CD14-positive monocyte (primary cell): ENCODE measurements around the gene AKT1S1. TPM values are rescaled to one million over a fixed set of nuclear protein-coding genes. Genes with fewer than 3 reads are reported as not detected.

Experiments
- DNase-seq, 3 donors: peaks; one replicate each; pipeline ENCODE4 v3.0.0-alpha.2; 2011 to 2022
- H2AFZ ChIP-seq: 2 replicates; pipeline ENCODE4 v1.6.0; 2012; ENCODE audit warnings: mild to moderate bottlenecking, low read depth, low read length, inconsistent platforms; ENCODE audit not compliant: insufficient read depth, poor library complexity, severe bottlenecking
- H3K27ac ChIP-seq, 2 donors: 1 replicate in 1 of 2; 2 replicates in 1 of 2; pipeline ENCODE4 v1.5.1; 2012 to 2013; ENCODE audit warnings: low read length in 2 of 2, control low read depth in 1 of 2, inconsistent platforms in 1 of 2, low read depth in 1 of 2, mild to moderate bottlenecking in 1 of 2
- H3K27me3 ChIP-seq, 2 donors: one replicate each; pipeline versions ENCODE4 v1.6.0 to v1.6.1; 2011 to 2013; ENCODE audit warnings: low read length in 2 of 2; ENCODE audit not compliant: control insufficient read depth in 2 of 2, insufficient read depth in 2 of 2
- H3K36me3 ChIP-seq, 2 donors: replicated peaks in 1 of 2; 1 replicate in 1 of 2; 2 replicates in 1 of 2; pipeline versions ENCODE4 v1.5.1 to v1.6.1; 2012 to 2013; ENCODE audit warnings: low read length in 2 of 2, control low read depth in 1 of 2, inconsistent platforms in 1 of 2, mild to moderate bottlenecking in 1 of 2; ENCODE audit not compliant: insufficient read depth in 2 of 2, control insufficient read depth in 1 of 2
- H3K4me1 ChIP-seq, 2 donors: 1 replicate in 1 of 2; 2 replicates in 1 of 2; pipeline versions ENCODE4 v1.5.1 to v1.6.1; 2012 to 2013; ENCODE audit warnings: low read length in 2 of 2, control low read depth in 1 of 2, inconsistent platforms in 1 of 2, mild to moderate bottlenecking in 1 of 2, moderate library complexity in 1 of 2; ENCODE audit not compliant: insufficient read depth in 2 of 2, control insufficient read depth in 1 of 2
- H3K4me2 ChIP-seq: replicated peaks from 2 replicates; pipeline ENCODE3; 2012; ENCODE audit warnings: low read length, moderate library complexity, mild to moderate bottlenecking; ENCODE audit not compliant: poor library complexity, severe bottlenecking; ENCODE audit errors: extremely low read depth
- H3K4me3 ChIP-seq, 3 experiments: fragments of 200-600 bp in 1 of 3; sonication (generic) in 1 of 3; replicated peaks in 1 of 3; 1 replicate in 2 of 3; 2 replicates in 1 of 3; pipeline ENCODE4 v1.5.1; 2011 to 2013; ENCODE audit warnings: low read length in 3 of 3, mild to moderate bottlenecking in 3 of 3, control low read depth in 2 of 3, low read depth in 2 of 3, inconsistent platforms in 1 of 3, moderate library complexity in 1 of 3
- H3K79me2 ChIP-seq: 2 replicates; pipeline ENCODE4 v1.6.0; 2012; ENCODE audit warnings: mild to moderate bottlenecking, control low read depth, inconsistent platforms, low read length, moderate library complexity; ENCODE audit not compliant: insufficient read depth
- H3K9ac ChIP-seq: 2 replicates; pipeline ENCODE4 v1.6.0; 2017; ENCODE audit warnings: low read length, mild to moderate bottlenecking; ENCODE audit not compliant: insufficient read depth, poor library complexity, severe bottlenecking
- H3K9me3 ChIP-seq, 2 donors: replicated peaks in 1 of 2; 1 replicate in 1 of 2; 2 replicates in 1 of 2; pipeline versions ENCODE4 v1.5.1 to v1.6.1; 2012 to 2013; ENCODE audit warnings: low read length in 2 of 2, control low read depth in 1 of 2; ENCODE audit not compliant: control insufficient read depth in 1 of 2, insufficient read depth in 1 of 2
- H4K20me1 ChIP-seq: 2 replicates; pipeline ENCODE4 v1.6.0; 2012; ENCODE audit warnings: mild to moderate bottlenecking, low read length, control low read depth, moderate library complexity; ENCODE audit not compliant: insufficient read depth
- H3K27ac Mint-ChIP-seq, 7 donors: one replicate each; pipeline ENCODE4 v1.8.0; 2020; ENCODE audit warnings: mild to moderate bottlenecking in 7 of 7, mixed read lengths in 7 of 7, moderate library complexity in 6 of 7, inconsistent platforms in 2 of 7
- H3K27me3 Mint-ChIP-seq, 3 donors: one replicate each; pipeline ENCODE4 v1.8.0; 2021 to 2022; ENCODE audit warnings: low read depth in 3 of 3, mild to moderate bottlenecking in 3 of 3, mixed read lengths in 3 of 3, moderate library complexity in 3 of 3, inconsistent platforms in 1 of 3
- H3K36me3 Mint-ChIP-seq, 2 donors: one replicate each; pipeline ENCODE4 v1.8.0; 2020; ENCODE audit warnings: mixed read lengths in 2 of 2, inconsistent platforms in 1 of 2, mild to moderate bottlenecking in 1 of 2
- H3K4me1 Mint-ChIP-seq: one replicate; pipeline ENCODE4 v1.8.0; 2020; ENCODE audit warnings: mild to moderate bottlenecking, mixed read lengths
- H3K4me3 Mint-ChIP-seq, 2 donors: one replicate each; pipeline ENCODE4 v1.8.0; 2020; ENCODE audit warnings: mild to moderate bottlenecking in 2 of 2, mixed read lengths in 2 of 2, moderate library complexity in 1 of 2
- H3K9me3 Mint-ChIP-seq, 7 donors: one replicate each; pipeline ENCODE4 v1.8.0; 2020 to 2022; ENCODE audit warnings: mixed read lengths in 7 of 7, mild to moderate bottlenecking in 6 of 7, moderate library complexity in 6 of 7, inconsistent platforms in 2 of 7
- CTCF ChIP-seq: fragments of 200-600 bp; IDR thresholded peaks from one replicate; pipeline ENCODE4 v1.8.0; 2022; ENCODE audit warnings: antibody characterized with exemption, mild to moderate bottlenecking
- WGBS: methylation state at CpG from one replicate; pipeline ENCODE4 v1.1.5; 2013; ENCODE audit warnings: missing lambda C conversion rate; ENCODE audit not compliant: insufficient coverage; 5-methylcytosine and 5-hydroxymethylcytosine counted together
- intact Hi-C, 2 donors: fragments of 100-400 bp; cut with micrococcal nuclease; formaldehyde crosslinking; loops; one replicate each; pipeline versions ENCODE4 v1.15.0 to v1.15.1; 2023
- polyA plus RNA-seq, 3 donors: library from polyadenylated mRNA; depleted of rRNA in 1 of 3; unstranded in 2 of 3; stranded (reverse) in 1 of 3; fragments of 300-500 nt in 2 of 3; fragments of >200 nt in 1 of 3; fragmentation: Illumina TruSeq in 2 of 3; gene quantifications; 1 replicate in 2 of 3; 2 replicates in 1 of 3; pipeline ENCODE4 v1.2.3, GENCODE V29; 2012 to 2021

The AKT1S1 gene
- polyA plus RNA-seq, 3 donors: 5.4 to 18.2 (median 6.6) TPM

- H3K9me3 Mint-ChIP-seq: peaks cover 0 to 3% (median 0%) of the 10 kb centered on the region in 7 donors
- H3K27ac ChIP-seq: no peak overlapping the region
- H3K4me2 ChIP-seq: no peak overlapping the region
- H3K27me3 ChIP-seq: no peaks in the 10 kb centered on the region
- H3K36me3 Mint-ChIP-seq: peaks cover 77 to 89% of the 10 kb centered on the region in 2 donors
- H3K9me3 ChIP-seq: no peaks in the 10 kb centered on the region
- 97% methylated on average over 15 of the region's 20 CpGs for WGBS
- no peak overlapping the region for H3K27ac Mint-ChIP-seq
- intact Hi-C loops: no loop called here
- TF ChIP-seq CTCF: no peak
- no peak overlapping the region for H2AFZ ChIP-seq
- H3K27me3 Mint-ChIP-seq: no peaks in the 10 kb centered on the region
- peaks cover 19% of the 10 kb centered on the region for H3K4me1 Mint-ChIP-seq
- H3K4me3 Mint-ChIP-seq: no peak overlapping the region
- H3K4me3 ChIP-seq: no peak overlapping the region
- H3K36me3 ChIP-seq: peaks cover 78 to 97% of the 10 kb centered on the region in 2 donors
- H4K20me1 ChIP-seq: peaks cover 15% of the 10 kb centered on the region
- DNase-seq: no peak
- no peaks in the 10 kb centered on the region for H3K79me2 ChIP-seq
- H3K4me1 ChIP-seq: peaks cover 16 to 18% of the 10 kb centered on the region in 2 donors
- H3K9ac ChIP-seq: no peak overlapping the region
Measured at GRCh38 chr19:49836176-49837008, 40.8 kb downstream of the AKT1S1 start.

DNA sequence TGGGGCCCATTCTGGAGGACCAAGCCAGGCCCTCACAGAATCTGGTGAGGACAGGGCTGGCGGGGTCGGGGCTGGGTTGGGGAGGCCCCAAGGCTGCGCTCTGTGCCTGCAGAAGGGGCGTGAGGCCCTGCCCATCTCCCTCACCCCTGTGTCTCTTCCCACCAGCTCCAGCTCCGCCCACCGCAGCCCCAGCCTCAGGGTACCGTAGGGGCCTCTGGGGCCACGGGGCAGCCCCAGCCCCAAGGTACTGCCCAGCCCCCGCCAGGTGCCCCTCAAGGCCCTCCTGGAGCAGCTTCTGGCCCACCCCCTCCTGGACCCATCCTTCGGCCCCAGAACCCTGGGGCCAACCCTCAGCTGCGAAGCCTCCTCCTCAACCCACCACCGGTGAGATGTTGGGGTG is 41.6 kb downstream of the AKT1S1 start:
- Histone ChIP-seq H3K4me3 (no peak overlapping the region), H3K4me1 (peaks cover 22 to 25% of the 10 kb centered on the region in 2 donors), H4K20me1 (peaks cover 23% of the 10 kb centered on the region), H3K36me3 (peaks cover 83 to 99% of the 10 kb centered on the region in 2 donors), H3K9ac (no peak overlapping the region), H3K27me3 (no peaks in the 10 kb centered on the region), H3K4me2 (no peak overlapping the region), H3K79me2 (no peaks in the 10 kb centered on the region), H3K9me3 (no peaks in the 10 kb centered on the region), H3K27ac (no peak overlapping the region), H2AFZ (no peak overlapping the region)
- peaks cover 79 to 93% of the 10 kb centered on the region in 2 donors for H3K36me3 Mint-ChIP-seq
- H3K9me3 Mint-ChIP-seq: peaks cover 0 to 3% (median 0%) of the 10 kb centered on the region in 7 donors
- no peaks in the 10 kb centered on the region for H3K27me3 Mint-ChIP-seq
- no peak overlapping the region for H3K27ac Mint-ChIP-seq
- 95% methylated on average over 8 of the region's 12 CpGs for WGBS
- peaks cover 24% of the 10 kb centered on the region for H3K4me1 Mint-ChIP-seq
- intact Hi-C loops: no loop called here
- no peak overlapping the region for H3K4me3 Mint-ChIP-seq
- no peak for TF ChIP-seq CTCF
- DNase-seq: no peak
